Left lung (tissue), 10 donors: Measurements from ENCODE around the gene SLC12A7. TPM values are rescaled to one million over a fixed set of nuclear protein-coding genes. Genes with fewer than 3 reads are reported as not detected.

ENCODE experiments used
- ATAC-seq: fragments of 200-7000 bp; cut with Tn5 transposase; one replicate; pipeline ENCODE4 v1.9.1; 2020; ENCODE audit warnings: moderate library complexity
- DNase-seq, 4 donors: peaks; one replicate each; pipeline ENCODE4 v3.0.0-alpha.2; 2013 to 2020
- H3K27ac ChIP-seq, 2 donors: fragments of 200-600 bp; sonication (generic) in 1 of 2; one replicate each; pipeline versions ENCODE4 v1.5.0 to v1.8.0; 2020 to 2021
- H3K27me3 ChIP-seq, 2 donors: fragments of 200-600 bp; sonication (generic) in 1 of 2; one replicate each; pipeline versions ENCODE4 v1.5.0 to v1.8.0; 2020 to 2021
- H3K36me3 ChIP-seq, 2 donors: fragments of 200-600 bp; sonication (generic) in 1 of 2; one replicate each; pipeline versions ENCODE4 v1.5.0 to v1.8.0; 2020 to 2021
- H3K4me1 ChIP-seq, 2 donors: fragments of 200-600 bp; one replicate each; pipeline ENCODE4 v1.8.0; 2021
- H3K4me3 ChIP-seq, 2 donors: fragments of 200-600 bp; sonication (generic) in 1 of 2; one replicate each; pipeline versions ENCODE4 v1.5.0 to v1.8.0; 2020 to 2021; ENCODE audit warnings: mild to moderate bottlenecking in 1 of 2
- H3K9me3 ChIP-seq, 2 donors: fragments of 200-600 bp; sonication (generic) in 1 of 2; one replicate each; pipeline versions ENCODE4 v1.5.0 to v1.8.0; 2020 to 2021
- intact Hi-C, 2 donors: fragments of 100-400 bp; cut with DNase I; formaldehyde crosslinking; loops; one replicate each; pipeline versions ENCODE4 v1.11.2 to v1.14.2; 2022
- polyA plus RNA-seq, 6 donors: library from polyadenylated mRNA; unstranded; fragments of 120-200 nt; gene quantifications; one replicate each; pipeline ENCODE4 v1.2.1, GENCODE V29; 2013; ENCODE audit not compliant: insufficient read length in 6 of 6
- total RNA-seq, 2 donors: library from RNA; stranded (reverse); fragmentation: NEBNext Ultra II Directional; extraction: Animal tissue kit (Norgen Biotek cat#: 25700); gene quantifications; one replicate each; pipeline ENCODE4 v1.2.1, GENCODE V29; 2021
- TF ChIP-seq, protein P1 (sequence below), 2 donors: fragments of 200-600 bp; sonication (generic) in 1 of 2; IDR thresholded peaks; one replicate each; pipeline versions ENCODE4 v1.5.0 to v1.8.0; 2021; ENCODE audit warnings: antibody characterized with exemption in 2 of 2
- donor health status: DM: no; HTN: yes; CAD: no.
- donor health status: DM: no; HTN: no; CAD: no.

Gene SLC12A7
- total and polyA plus RNA-seq, 8 donors = 28.1 to 45.0 (median 32.3) TPM

DNA sequence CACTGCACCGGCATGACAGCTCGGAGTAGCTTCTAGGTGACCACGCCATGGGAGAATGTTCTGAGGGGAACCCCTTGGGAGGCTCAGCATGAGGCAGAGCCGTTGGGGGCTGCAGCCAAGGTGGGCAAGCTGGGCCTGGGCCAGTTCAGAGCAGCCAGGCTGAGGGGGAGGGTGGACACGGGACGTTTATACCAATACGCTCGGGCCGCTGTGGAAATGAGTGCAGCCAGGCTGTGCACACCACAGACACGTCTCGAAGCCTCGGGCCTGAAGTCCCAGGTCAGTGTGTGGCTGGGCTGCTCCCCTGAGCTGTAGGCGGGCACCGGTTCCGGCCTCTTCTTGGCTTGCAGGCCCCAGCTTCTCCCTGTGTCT lies 28.9 kb upstream of the SLC12A7 start:
- intact Hi-C loops = loop anchor here in 1 of 2 donors (5.0 kb wide), 1 partner anchor 209 kb away; no protein-coding TSS in a partner anchor
- H3K27me3 ChIP-seq = no peaks in the 10 kb centered on the region
- no peak for ATAC-seq

DNA sequence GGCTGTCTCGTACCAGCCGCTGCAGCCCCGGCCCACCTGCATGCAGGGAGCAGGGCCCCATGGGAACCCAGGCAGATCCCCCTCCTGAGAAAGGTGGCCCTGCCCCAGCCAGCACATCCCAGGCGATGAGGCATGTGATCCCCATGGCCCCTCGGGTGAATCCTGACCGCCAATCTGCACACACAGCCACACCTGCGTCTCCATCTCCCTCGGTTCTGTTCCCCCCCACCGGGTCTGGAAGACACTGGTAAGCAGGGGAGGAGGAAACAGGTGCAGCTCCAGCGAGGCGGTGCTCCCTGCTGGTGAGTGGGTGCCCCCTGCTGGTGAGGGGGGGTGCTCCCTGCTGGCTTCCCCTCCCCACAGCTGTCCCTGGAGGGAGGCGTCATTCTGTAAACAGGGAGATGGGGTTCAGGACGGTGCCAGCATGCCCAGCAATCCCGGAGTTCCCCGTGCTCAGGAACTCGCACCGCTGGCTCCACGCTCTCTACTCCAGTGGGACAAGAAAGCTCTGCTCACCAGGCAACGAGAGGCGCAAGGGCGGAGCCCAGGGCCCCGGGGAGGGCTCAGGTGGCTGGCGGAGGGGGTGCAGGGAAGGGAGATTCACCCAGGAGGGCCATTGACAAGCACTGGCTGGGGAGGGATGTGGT lies 28.4 kb upstream of the SLC12A7 start:
- intact Hi-C loops = loop anchor here in 1 of 2 donors (5.0 kb wide), 1 partner anchor 208 kb away; no protein-coding TSS in a partner anchor
- TF ChIP-seq, protein P1, sequence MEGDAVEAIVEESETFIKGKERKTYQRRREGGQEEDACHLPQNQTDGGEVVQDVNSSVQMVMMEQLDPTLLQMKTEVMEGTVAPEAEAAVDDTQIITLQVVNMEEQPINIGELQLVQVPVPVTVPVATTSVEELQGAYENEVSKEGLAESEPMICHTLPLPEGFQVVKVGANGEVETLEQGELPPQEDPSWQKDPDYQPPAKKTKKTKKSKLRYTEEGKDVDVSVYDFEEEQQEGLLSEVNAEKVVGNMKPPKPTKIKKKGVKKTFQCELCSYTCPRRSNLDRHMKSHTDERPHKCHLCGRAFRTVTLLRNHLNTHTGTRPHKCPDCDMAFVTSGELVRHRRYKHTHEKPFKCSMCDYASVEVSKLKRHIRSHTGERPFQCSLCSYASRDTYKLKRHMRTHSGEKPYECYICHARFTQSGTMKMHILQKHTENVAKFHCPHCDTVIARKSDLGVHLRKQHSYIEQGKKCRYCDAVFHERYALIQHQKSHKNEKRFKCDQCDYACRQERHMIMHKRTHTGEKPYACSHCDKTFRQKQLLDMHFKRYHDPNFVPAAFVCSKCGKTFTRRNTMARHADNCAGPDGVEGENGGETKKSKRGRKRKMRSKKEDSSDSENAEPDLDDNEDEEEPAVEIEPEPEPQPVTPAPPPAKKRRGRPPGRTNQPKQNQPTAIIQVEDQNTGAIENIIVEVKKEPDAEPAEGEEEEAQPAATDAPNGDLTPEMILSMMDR (IDR thresholded peaks at IDR 0.05) = peak; percentile 69 to 86
- Histone ChIP-seq H3K4me3 (no peak overlapping the region), H3K36me3 (no peaks in the 10 kb centered on the region), H3K4me1 (peaks cover 0 to 9% of the 10 kb centered on the region in 2 donors), H3K27ac (no peak overlapping the region), H3K9me3 (no peaks in the 10 kb centered on the region), H3K27me3 (no peaks in the 10 kb centered on the region)
- ATAC-seq (peak; percentile 93), DNase-seq (peak in 3 of 4 donors; percentile 70 to 88 (median 75))

More for the DNA sequence above, 28.9 kb upstream of the SLC12A7 start:
- TF ChIP-seq, protein P1 (IDR thresholded peaks at IDR 0.05) = no peak
- H3K4me3 ChIP-seq = no peak overlapping the region
- no peaks in the 10 kb centered on the region for H3K9me3 ChIP-seq
- H3K27ac ChIP-seq = no peak overlapping the region
- H3K4me1 ChIP-seq = peaks cover 0 to 9% of the 10 kb centered on the region in 2 donors
- DNase-seq = no peak
- H3K36me3 ChIP-seq = no peaks in the 10 kb centered on the region

DNA sequence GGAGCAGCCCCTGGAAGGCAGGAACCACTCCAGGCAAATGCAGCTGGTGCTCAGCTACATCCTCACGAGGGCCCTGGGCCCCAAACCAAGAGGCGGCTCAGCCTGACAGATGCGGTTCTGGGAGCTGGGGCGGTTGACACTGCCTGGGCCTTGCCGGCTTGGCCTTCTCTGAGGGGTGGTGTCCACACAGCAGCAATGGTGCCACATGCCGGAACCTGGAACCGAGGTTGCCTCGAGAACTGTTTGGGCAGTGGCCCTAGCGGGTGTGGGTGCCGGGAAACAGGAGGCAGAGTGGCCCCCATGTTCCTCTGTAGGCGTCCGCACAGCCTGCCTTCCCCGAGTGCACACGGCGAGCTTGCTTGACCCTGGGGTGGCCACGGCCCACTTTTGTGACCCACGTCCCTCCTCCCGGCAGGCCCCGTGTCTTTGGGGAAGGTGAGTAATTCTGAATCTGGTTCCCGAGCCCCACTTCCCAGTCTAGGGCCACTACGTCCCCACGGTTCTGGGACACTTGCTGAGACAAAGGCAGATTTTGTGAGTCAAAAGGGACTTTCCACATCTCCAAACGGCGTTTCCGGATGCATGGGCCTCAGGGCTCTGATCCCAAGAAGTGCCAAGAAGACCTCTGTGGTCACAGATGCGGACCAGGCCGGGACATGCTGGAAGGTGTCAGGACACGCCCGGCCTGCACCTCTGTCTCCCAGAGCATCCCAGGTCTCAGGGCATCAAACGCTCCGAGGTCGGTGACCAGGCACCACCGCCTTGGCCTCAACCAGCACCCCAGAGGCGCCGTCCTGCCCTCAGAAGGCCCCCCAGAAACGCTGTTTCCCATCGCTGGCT lies 27.7 kb upstream of the SLC12A7 start:
- DNase-seq = peak in 1 of 4 donors; percentile 76
- intact Hi-C loops = loop anchor here in 1 of 2 donors (5.0 to 10.0 kb wide), 2 partner anchors 145 to 207 kb away; no protein-coding TSS in a partner anchor
- no peaks in the 10 kb centered on the region for H3K9me3 ChIP-seq

DNA sequence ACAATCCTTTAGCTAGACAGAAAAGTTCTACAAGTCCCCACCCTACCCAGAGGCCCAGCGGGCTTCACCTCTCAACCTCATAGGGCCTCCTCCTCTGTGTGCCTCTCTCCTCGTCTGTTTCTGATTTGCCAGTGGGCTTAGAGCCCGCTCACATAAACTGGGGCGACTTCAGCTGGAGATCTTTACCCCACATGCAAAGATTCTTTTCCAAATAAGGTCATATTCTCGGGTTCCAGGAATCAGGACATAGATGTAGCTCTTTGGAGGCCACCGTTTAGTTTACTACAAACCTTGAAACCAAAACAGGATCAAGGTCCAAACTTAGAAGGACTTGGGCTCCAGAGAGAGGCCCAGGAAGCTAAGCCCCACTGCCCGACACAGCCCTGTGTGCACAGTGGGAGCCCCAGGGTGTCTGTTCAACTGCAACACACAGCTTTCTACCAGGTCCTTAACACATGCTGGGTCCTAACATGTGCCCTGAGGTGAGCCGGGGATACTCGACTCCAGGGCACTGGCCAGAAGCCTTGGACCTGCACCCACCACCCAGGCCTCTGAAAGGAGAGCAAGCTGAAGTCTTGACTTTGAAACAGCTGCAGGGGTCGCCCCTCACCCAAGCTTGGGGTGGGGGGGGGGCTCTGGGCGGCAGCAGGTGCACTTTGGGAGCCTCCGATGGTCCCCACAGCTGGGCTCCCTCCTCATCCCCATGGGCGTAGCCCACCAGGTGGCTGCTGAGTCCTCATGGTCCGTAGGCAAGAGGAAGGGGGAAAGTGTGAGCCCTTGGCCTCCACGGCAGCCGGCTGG lies 26.8 kb upstream of the SLC12A7 start:
- H3K4me1 ChIP-seq = peaks cover 0 to 9% of the 10 kb centered on the region in 2 donors
- no peaks in the 10 kb centered on the region for H3K36me3 ChIP-seq
- no peak overlapping the region for H3K4me3 ChIP-seq
- DNase-seq (no peak), ATAC-seq (no peak)
- TF ChIP-seq, protein P1 (IDR thresholded peaks at IDR 0.05) = no peak
- H3K27ac ChIP-seq = no peak overlapping the region
- intact Hi-C loops = loop anchor here in 1 of 2 donors (10.0 kb wide), 1 partner anchor 144 kb away; no protein-coding TSS in a partner anchor
- no peaks in the 10 kb centered on the region for H3K27me3 ChIP-seq
- H3K9me3 ChIP-seq = no peaks in the 10 kb centered on the region

More for the DNA sequence above, 27.7 kb upstream of the SLC12A7 start:
- Histone ChIP-seq H3K4me3 (no peak overlapping the region), H3K4me1 (peaks cover 0 to 9% of the 10 kb centered on the region in 2 donors), H3K36me3 (no peaks in the 10 kb centered on the region), H3K27me3 (no peaks in the 10 kb centered on the region), H3K27ac (no peak overlapping the region)
- no peak for ATAC-seq
- TF ChIP-seq, protein P1 (IDR thresholded peaks at IDR 0.05) = no peak
